HCT116 (cell line): ENCODE data around the gene DNAJB13. TPM values are rescaled to one million over a fixed set of nuclear protein-coding genes. Genes with fewer than 3 reads are reported as not detected.

ENCODE experiments used
- ATAC-seq: fragments of 200-7000 bp; cut with Tn5 transposase; 2 replicates; pipeline ENCODE4 v1.9.1; 2020; ENCODE audit warnings: mild to moderate bottlenecking, moderate library complexity
- BruUV-seq: library from RNA; stranded (reverse); fragments of 400-500 nt; replicated peaks from 2 replicates; lab custom pipeline; 2021; lab: Mats Ljungman, UMichigan
- CTCF ChIA-PET: fragments of 300-600 bp; sonication (Branson Sonifier 250); formaldehyde crosslinking; loops from one replicate; lab custom pipeline; 2021; ENCODE audit warnings: antibody characterized with exemption; lab: Charles Lee
- POLR2A ChIA-PET: fragments of 300-600, 350-600 bp; sonication (Branson Sonifier 250); formaldehyde crosslinking; loops from one replicate; lab custom pipeline; 2021; ENCODE audit warnings: antibody characterized with exemption; lab: Charles Lee
- RAD21 ChIA-PET, 2 experiments: fragments of 300-600 bp; sonication (Branson Sonifier 250); formaldehyde crosslinking; loops; one replicate each; lab custom pipeline; 2023; ENCODE audit warnings: low total read pairs in 2 of 2; ENCODE audit not compliant: uncharacterized antibody in 2 of 2, unreplicated experiment in 2 of 2, low non-redundant PET in 1 of 2; lab: Charles Lee
- DNase-seq: peaks from one replicate; pipeline ENCODE4 v3.0.0-alpha.2; 2010; ENCODE audit warnings: low read depth, low spot score
- H2AFZ ChIP-seq: fragments of 200-600 bp; shearing (Covaris generic), sonication (generic); 2 replicates; pipeline ENCODE4 v1.6.1; 2017; ENCODE audit warnings: low read depth, mixed run types, mixed read lengths, antibody characterized with exemption, low read length; ENCODE audit not compliant: poor library complexity, severe bottlenecking
- H3K27ac ChIP-seq: 2 replicates; pipeline ENCODE4 v1.5.1; 2012; ENCODE audit warnings: low read depth, low read length
- H3K27me3 ChIP-seq: fragments of 200-600 bp; sonication (generic); 2 replicates; pipeline ENCODE4 v1.6.1; 2016; ENCODE audit warnings: mixed run types, low read length, mixed read lengths; ENCODE audit not compliant: insufficient read depth
- H3K36me3 ChIP-seq, 2 experiments: fragments of 200-500 bp in 1 of 2; fragments of 200-600 bp in 1 of 2; sonication (Bioruptor generic) in 1 of 2; sonication (generic) in 1 of 2; 2 replicates each; pipeline versions ENCODE4 v1.5.1 to v1.6.1; 2014 to 2016; ENCODE audit warnings: low read length in 2 of 2, inconsistent platforms in 1 of 2, mixed read lengths in 1 of 2, mixed run types in 1 of 2; ENCODE audit not compliant: insufficient read depth in 2 of 2, control insufficient read depth in 1 of 2
- H3K4me1 ChIP-seq, 2 experiments: fragments of 200-600 bp in 1 of 2; sonication (generic) in 1 of 2; 2 replicates each; pipeline versions ENCODE4 v1.5.1 to v1.6.1; 2012 to 2017; ENCODE audit warnings: low read length in 2 of 2, inconsistent platforms in 1 of 2, mild to moderate bottlenecking in 1 of 2, mixed read lengths in 1 of 2, mixed run types in 1 of 2, moderate library complexity in 1 of 2; ENCODE audit not compliant: insufficient read depth in 2 of 2, control insufficient read depth in 1 of 2
- H3K4me2 ChIP-seq: fragments of 200-600 bp; sonication (generic); 2 replicates; pipeline ENCODE4 v1.6.1; 2017; ENCODE audit warnings: mixed run types, low read length, mixed read lengths
- H3K4me3 ChIP-seq, 2 experiments: fragments of 200-600 bp in 1 of 2; sonication (generic) in 1 of 2; replicated peaks in 1 of 2; 2 replicates each; pipeline ENCODE4 v1.5.1; 2011 to 2016; ENCODE audit warnings: low read length in 2 of 2, control low read depth in 1 of 2, low read depth in 1 of 2, mild to moderate bottlenecking in 1 of 2, mixed read lengths in 1 of 2, mixed run types in 1 of 2
- H3K79me2 ChIP-seq: fragments of 200-600 bp; sonication (generic); 2 replicates; pipeline ENCODE4 v1.6.1; 2017; ENCODE audit warnings: mild to moderate bottlenecking, mixed run types, low read length, moderate library complexity, mixed read lengths; ENCODE audit not compliant: insufficient read depth
- H3K9ac ChIP-seq: fragments of 200-600 bp; sonication (generic); 2 replicates; pipeline ENCODE4 v1.6.1; 2016; ENCODE audit warnings: low read length, mixed read lengths
- H3K9me2 ChIP-seq: fragments of 200-600 bp; sonication (generic), shearing (Covaris generic); 2 replicates; pipeline ENCODE4 v1.6.1; 2017; ENCODE audit warnings: mixed run types, mild to moderate bottlenecking, moderate library complexity; ENCODE audit not compliant: insufficient read depth
- H3K9me3 ChIP-seq, 2 experiments: fragments of 200-500 bp in 1 of 2; fragments of 200-600 bp in 1 of 2; sonication (Bioruptor generic) in 1 of 2; sonication (generic) in 1 of 2; 2 replicates each; pipeline ENCODE4 v1.6.1; 2014 to 2017; ENCODE audit warnings: low read length in 2 of 2, mixed read lengths in 2 of 2, inconsistent platforms in 1 of 2, low read depth in 1 of 2, mild to moderate bottlenecking in 1 of 2, mixed run types in 1 of 2, moderate library complexity in 1 of 2; ENCODE audit not compliant: control insufficient read depth in 1 of 2, insufficient read depth in 1 of 2
- H4K20me1 ChIP-seq: fragments of 200-600 bp; sonication (generic), shearing (Covaris generic); 2 replicates; pipeline ENCODE4 v1.6.1; 2017; ENCODE audit warnings: mixed run types, mild to moderate bottlenecking, moderate library complexity; ENCODE audit not compliant: insufficient read depth
- CBX3 ChIP-seq: IDR thresholded peaks from 2 replicates; pipeline ENCODE4 v1.6.1; 2012; ENCODE audit warnings: low read depth
- CEBPB ChIP-seq: IDR thresholded peaks from 2 replicates; pipeline ENCODE4 v1.6.1; 2012; ENCODE audit warnings: low read depth
- ELF1 ChIP-seq: IDR thresholded peaks from 2 replicates; pipeline ENCODE4 v1.6.1; 2012; ENCODE audit warnings: low read depth, borderline replicate concordance
- EZH2 ChIP-seq: fragments of 200-600 bp; sonication (generic); IDR thresholded peaks from 2 replicates; pipeline ENCODE4 v1.6.1; 2017; ENCODE audit warnings: antibody characterized with exemption, mixed run types
- EZH2phosphoT487 ChIP-seq: fragments of 200-600 bp; IDR thresholded peaks from 2 replicates; pipeline ENCODE4 v1.6.1; 2018; ENCODE audit warnings: antibody characterized with exemption, borderline replicate concordance
- POLR2AphosphoS5 ChIP-seq: IDR thresholded peaks from 2 replicates; pipeline ENCODE4 v1.6.1; 2011; ENCODE audit warnings: mild to moderate bottlenecking, low read depth, low read length, moderate library complexity
- RAD21 ChIP-seq: IDR thresholded peaks from 2 replicates; pipeline ENCODE4 v1.6.1; 2012; ENCODE audit warnings: low read depth, mild to moderate bottlenecking
- SIN3A ChIP-seq: IDR thresholded peaks from 2 replicates; pipeline ENCODE4 v1.6.1; 2012; ENCODE audit warnings: low read depth
- intact Hi-C: fragments of 100-400 bp; cut with micrococcal nuclease; formaldehyde crosslinking; loops from 2 replicates; pipeline ENCODE4 v1.10.0; 2022
- total RNA-seq: library from RNA; stranded (reverse); gene quantifications from one replicate; pipeline ENCODE4 v1.2.1, GENCODE V29; 2021; ENCODE audit not compliant: unreplicated experiment

Gene DNAJB13
- total RNA-seq, 1 experiment from 2014 or later, result 0.22 TPM

- H3K36me3 ChIP-seq, result peaks cover 0 to 2% of the 10 kb centered on the region in 2 experiments; a peak in 1 of 4 replicates
- no peak overlapping the region for H3K27ac ChIP-seq
- DNase-seq, result no peak
- H3K4me3 ChIP-seq, result no peak overlapping the region
- H3K27me3 ChIP-seq, result no peaks in the 10 kb centered on the region
- CTCF ChIA-PET, result interaction anchor here (1.5 kb wide), 1 partner anchor 9 kb away, joined by 3 read pairs; no protein-coding TSS in a partner anchor
- peaks cover 2 to 6% of the 10 kb centered on the region in 2 experiments; a peak in 2 of 4 replicates for H3K4me1 ChIP-seq
- POLR2A ChIA-PET, result interaction anchor here (1.0 kb wide), 1 partner anchor 9 kb away, joined by 3 read pairs; the partner anchor contains the start of gene UCP2
- RAD21 ChIA-PET, result no interaction called here
- no peaks in the 10 kb centered on the region for H3K9me2 ChIP-seq
- H3K4me2 ChIP-seq, result no peak overlapping the region
- H3K9ac ChIP-seq, result no peak overlapping the region
- no peaks in the 10 kb centered on the region for H3K79me2 ChIP-seq
- no peaks in the 10 kb centered on the region for H4K20me1 ChIP-seq
- no TSS peak for BruUV-seq
- intact Hi-C loops, result no loop called here
- no peaks in the 10 kb centered on the region for H3K9me3 ChIP-seq
- no peak for TF ChIP-seq SIN3A
- peak; percentile 26; the same call in 1 of the 2 replicates for ATAC-seq
- H2AFZ ChIP-seq, result no peak overlapping the region
Observed at GRCh38 chr11:73972620-73973449, 22.0 kb downstream of the DNAJB13 start.

GRCh38 chr11:73974604-73975478, 24.0 kb downstream of the DNAJB13 start:
- Histone ChIP-seq H3K4me3 (no peak overlapping the region), H3K9ac (no peak overlapping the region), H4K20me1 (no peaks in the 10 kb centered on the region), H3K4me2 (no peak overlapping the region), H3K4me1 (peaks cover 4 to 6% of the 10 kb centered on the region in 2 experiments), H3K9me3 (no peaks in the 10 kb centered on the region), H3K27ac (no peak overlapping the region), H3K79me2 (no peaks in the 10 kb centered on the region), H3K36me3 (peaks cover 0 to 2% of the 10 kb centered on the region in 2 experiments; a peak in 1 of 4 replicates)
- DNase-seq (no peak), ATAC-seq (no peak)
- intact Hi-C loops, result no loop called here
- ChIA-PET POLR2A (no interaction called here), CTCF (no interaction called here)
- no TSS peak for BruUV-seq
- no peak for TF ChIP-seq EZH2phosphoT487
- no peak for TF ChIP-seq ELF1
- TF ChIP-seq CEBPB, result no peak
- no peak for TF ChIP-seq POLR2AphosphoS5
- no peak for TF ChIP-seq EZH2
- no peak for TF ChIP-seq CBX3
- TF ChIP-seq RAD21, result no peak
- TF ChIP-seq, all 23 proteins: peak for 0
- Histone ChIP-seq H2AFZ (no peak overlapping the region), H3K9me2 (no peaks in the 10 kb centered on the region), H3K27me3 (no peaks in the 10 kb centered on the region)
- RAD21 ChIA-PET, result no interaction called here
